Lung (tissue), 12 donors: ENCODE data around the gene BTG1. TPM values are rescaled to one million over a fixed set of nuclear protein-coding genes. Genes with fewer than 3 reads are reported as not detected.

Experiments
- ATAC-seq: fragments of 200-7000 bp; cut with Tn5 transposase; one replicate; pipeline ENCODE4 v1.9.1; 2020; ENCODE audit warnings: moderate number of reproducible peaks; ENCODE audit not compliant: insufficient read depth, low FRiP score
- DNase-seq, 3 donors: peaks; one replicate each; pipeline ENCODE4 v3.0.0-alpha.2; 2013 to 2017
- H3K27ac ChIP-seq, 2 donors: one replicate each; pipeline ENCODE4 v1.5.1; 2013; ENCODE audit warnings: mild to moderate bottlenecking in 2 of 2, moderate library complexity in 2 of 2, control low read depth in 1 of 2, inconsistent platforms in 1 of 2, low read depth in 1 of 2, low read length in 1 of 2
- H3K27me3 ChIP-seq, 3 donors: one replicate each; pipeline ENCODE4 v1.5.1; 2013; ENCODE audit warnings: low read length in 2 of 3; ENCODE audit not compliant: control insufficient read depth in 3 of 3, insufficient read depth in 3 of 3
- H3K36me3 ChIP-seq, 4 donors: one replicate each; pipeline ENCODE4 v1.5.1; 2013; ENCODE audit warnings: low read length in 4 of 4, mild to moderate bottlenecking in 1 of 4, moderate library complexity in 1 of 4; ENCODE audit not compliant: control insufficient read depth in 4 of 4, insufficient read depth in 4 of 4
- H3K4me1 ChIP-seq, 5 donors: one replicate each; pipeline ENCODE4 v1.5.1; 2013; ENCODE audit warnings: low read length in 5 of 5, mild to moderate bottlenecking in 2 of 5, moderate library complexity in 1 of 5; ENCODE audit not compliant: control insufficient read depth in 5 of 5, insufficient read depth in 5 of 5
- H3K4me3 ChIP-seq: one replicate; pipeline ENCODE4 v1.5.1; 2013; ENCODE audit warnings: mild to moderate bottlenecking, control low read depth, moderate library complexity
- H3K9ac ChIP-seq, 2 donors: one replicate each; pipeline ENCODE4 v1.5.1; 2013; ENCODE audit warnings: low read length in 2 of 2, control low read depth in 1 of 2; ENCODE audit not compliant: insufficient read depth in 1 of 2
- H3K9me3 ChIP-seq, 4 donors: one replicate each; pipeline ENCODE4 v1.5.1; 2013; ENCODE audit warnings: low read length in 3 of 4, mild to moderate bottlenecking in 1 of 4, moderate library complexity in 1 of 4; ENCODE audit not compliant: control insufficient read depth in 4 of 4, insufficient read depth in 3 of 4
- WGBS, 2 donors: extraction: QIAGEN DNeasy Blood & Tissue Kit; methylation state at CpG; one replicate each; pipeline ENCODE4 v1.1.7; 2013; 5-methylcytosine and 5-hydroxymethylcytosine counted together
- polyA plus RNA-seq, 2 donors: library from polyadenylated mRNA; stranded (reverse); fragments of 200-250 nt; gene quantifications; one replicate each; pipeline ENCODE4 v1.2.1, GENCODE V29; 2013
- total RNA-seq, 2 donors: library from RNA; depleted of rRNA in 1 of 2; stranded (reverse); fragments of >200 nt in 1 of 2; gene quantifications; one replicate each; pipeline ENCODE4 v1.2.1, GENCODE V29; 2014 to 2021
- TF ChIP-seq, protein P1 (sequence below): IDR thresholded peaks from 2 replicates; pipeline ENCODE4 v1.5.1; 2012; ENCODE audit warnings: mild to moderate bottlenecking; ENCODE audit errors: control extremely low read depth, extremely low read depth
- donor health status: control.
- donor health status: control.
- donor health status: Bipolar disorder and iron deficiency.
- donor health status: healthy.
- donor health status: DM: yes; HTN: yes; CAD: no.

The BTG1 gene
- total and polyA plus RNA-seq, 4 donors: 38.4 to 147 (median 89.7) TPM

DNA sequence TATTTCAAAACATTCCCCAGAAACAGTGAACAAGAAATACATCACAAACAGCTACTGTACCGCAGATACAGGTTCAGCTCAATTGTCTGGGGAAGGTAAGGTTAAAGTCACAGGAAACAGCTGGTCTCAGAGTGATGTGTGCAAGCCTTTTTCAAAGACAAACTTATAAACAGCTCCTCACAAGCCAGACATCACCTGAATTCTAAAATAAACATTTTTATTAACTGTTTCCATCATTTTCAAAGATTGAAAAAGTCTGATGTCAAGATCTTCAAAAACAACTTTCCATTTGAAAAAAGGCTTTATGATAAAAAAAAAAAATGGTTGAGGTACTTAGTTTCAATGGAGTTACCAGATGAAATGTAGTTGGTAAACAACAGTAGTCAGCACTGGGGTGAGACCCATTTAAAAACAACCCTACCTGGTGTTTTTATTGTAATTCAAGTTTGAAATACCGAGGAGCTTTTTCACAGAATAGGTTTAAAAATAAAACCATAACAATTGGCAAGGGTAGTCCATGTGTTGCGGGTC is 4.0 kb downstream of the BTG1 start:
- ATAC-seq: no peak
- H3K27ac ChIP-seq: peak overlapping the region in 1 of 2 donors; percentile 74

DNA sequence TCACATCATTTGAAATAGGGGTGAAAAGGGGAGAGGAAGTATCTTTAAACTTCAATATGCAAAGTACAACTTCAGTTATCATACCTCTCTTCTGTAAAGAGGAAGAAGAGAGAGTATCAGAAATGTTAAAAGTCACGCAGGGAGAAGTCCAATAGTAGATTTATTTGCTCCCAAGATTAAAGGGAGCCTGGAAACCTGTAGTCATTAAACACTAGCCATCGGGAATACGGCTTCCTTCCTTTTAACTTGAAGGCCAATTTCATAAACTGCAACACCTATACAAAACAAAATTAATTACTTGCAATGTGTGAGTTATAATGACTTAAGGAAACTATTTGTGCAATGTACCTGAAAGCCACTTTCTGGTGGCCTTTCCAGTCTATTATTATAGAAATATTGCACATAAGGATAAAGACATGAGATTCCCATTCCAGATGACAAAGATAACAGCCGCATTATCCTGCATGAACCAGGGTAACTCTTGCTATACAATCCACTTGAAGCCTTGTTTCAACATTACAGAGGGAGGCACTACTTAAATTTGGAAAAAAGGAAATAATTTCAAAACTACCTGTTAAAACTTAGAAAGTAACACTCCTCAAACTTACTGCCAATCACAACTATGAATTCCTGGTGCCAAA is 4.6 kb downstream of the BTG1 start:
- DNase-seq: peak in 2 of 3 donors; percentile 56 to 61
- TF ChIP-seq, protein P1, sequence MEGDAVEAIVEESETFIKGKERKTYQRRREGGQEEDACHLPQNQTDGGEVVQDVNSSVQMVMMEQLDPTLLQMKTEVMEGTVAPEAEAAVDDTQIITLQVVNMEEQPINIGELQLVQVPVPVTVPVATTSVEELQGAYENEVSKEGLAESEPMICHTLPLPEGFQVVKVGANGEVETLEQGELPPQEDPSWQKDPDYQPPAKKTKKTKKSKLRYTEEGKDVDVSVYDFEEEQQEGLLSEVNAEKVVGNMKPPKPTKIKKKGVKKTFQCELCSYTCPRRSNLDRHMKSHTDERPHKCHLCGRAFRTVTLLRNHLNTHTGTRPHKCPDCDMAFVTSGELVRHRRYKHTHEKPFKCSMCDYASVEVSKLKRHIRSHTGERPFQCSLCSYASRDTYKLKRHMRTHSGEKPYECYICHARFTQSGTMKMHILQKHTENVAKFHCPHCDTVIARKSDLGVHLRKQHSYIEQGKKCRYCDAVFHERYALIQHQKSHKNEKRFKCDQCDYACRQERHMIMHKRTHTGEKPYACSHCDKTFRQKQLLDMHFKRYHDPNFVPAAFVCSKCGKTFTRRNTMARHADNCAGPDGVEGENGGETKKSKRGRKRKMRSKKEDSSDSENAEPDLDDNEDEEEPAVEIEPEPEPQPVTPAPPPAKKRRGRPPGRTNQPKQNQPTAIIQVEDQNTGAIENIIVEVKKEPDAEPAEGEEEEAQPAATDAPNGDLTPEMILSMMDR: no peak
- no peak for ATAC-seq
- H3K27ac ChIP-seq: peak overlapping the region in 1 of 2 donors; percentile 74
- peaks cover 1 to 61% (median 21%) of the 10 kb centered on the region in 4 donors for H3K36me3 ChIP-seq
- peak overlapping the region; percentile 97 to 98 for H3K9ac ChIP-seq
- no peaks in the 10 kb centered on the region for H3K27me3 ChIP-seq
- peaks cover 0 to 2% (median 0%) of the 10 kb centered on the region in 4 donors for H3K9me3 ChIP-seq
- 10 to 13% methylated on average over 4 of the region's 4 CpGs for WGBS, 2 donors
- peaks cover 0 to 28% (median 14%) of the 10 kb centered on the region in 5 donors for H3K4me1 ChIP-seq
- H3K4me3 ChIP-seq: peak overlapping the region; percentile 52

More for the DNA sequence above, 4.0 kb downstream of the BTG1 start:
- no peaks in the 10 kb centered on the region for H3K27me3 ChIP-seq
- peaks cover 0 to 22% (median 8%) of the 10 kb centered on the region in 5 donors for H3K4me1 ChIP-seq
- peak in 2 of 3 donors; percentile 69 to 70 for DNase-seq
- TF ChIP-seq, protein P1: no peak
- 13 to 22% methylated on average over 3 of the region's 3 CpGs for WGBS, 2 donors
- peaks cover 0 to 2% (median 0%) of the 10 kb centered on the region in 4 donors for H3K9me3 ChIP-seq
- H3K36me3 ChIP-seq: peaks cover 1 to 61% (median 21%) of the 10 kb centered on the region in 4 donors
- peak overlapping the region; percentile 97 to 98 for H3K9ac ChIP-seq
- peak overlapping the region; percentile 44 for H3K4me3 ChIP-seq

DNA sequence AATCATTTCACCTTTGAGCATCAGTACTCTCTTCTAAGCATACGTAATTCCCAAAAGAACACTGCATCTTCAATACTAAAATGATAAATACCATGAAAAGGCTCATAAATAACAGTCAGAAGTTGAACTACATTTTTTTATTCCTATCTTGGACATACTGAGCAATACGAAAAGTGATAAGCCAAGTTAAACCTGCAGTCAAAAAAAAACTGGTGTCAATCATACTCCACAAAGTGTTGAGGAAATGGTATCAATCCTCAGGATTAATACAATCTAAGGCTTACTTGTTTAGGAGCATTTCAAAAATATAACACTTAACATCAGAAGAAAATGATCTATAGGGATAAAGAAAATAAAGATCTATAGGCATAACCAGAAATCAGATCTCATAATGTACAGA is 5.5 kb downstream of the BTG1 start:
- Histone ChIP-seq H3K9ac (peak overlapping the region; percentile 97 to 98), H3K4me3 (no peak overlapping the region), H3K9me3 (peaks cover 0 to 2% (median 0%) of the 10 kb centered on the region in 4 donors), H3K27me3 (no peaks in the 10 kb centered on the region), H3K27ac (peak overlapping the region in 1 of 2 donors; percentile 69), H3K36me3 (peaks cover 1 to 58% (median 21%) of the 10 kb centered on the region in 4 donors), H3K4me1 (peaks cover 0 to 37% (median 16%) of the 10 kb centered on the region in 5 donors)
- ATAC-seq (no peak), DNase-seq (no peak)
- 28 to 69% methylated on average over 2 of the region's 2 CpGs for WGBS, 2 donors
- TF ChIP-seq, protein P1: no peak
